ENCODE data around the gene ATG12.
A peak's percentile ranks its signal among the peaks of the same experiment; 100 is the strongest.

DNA sequence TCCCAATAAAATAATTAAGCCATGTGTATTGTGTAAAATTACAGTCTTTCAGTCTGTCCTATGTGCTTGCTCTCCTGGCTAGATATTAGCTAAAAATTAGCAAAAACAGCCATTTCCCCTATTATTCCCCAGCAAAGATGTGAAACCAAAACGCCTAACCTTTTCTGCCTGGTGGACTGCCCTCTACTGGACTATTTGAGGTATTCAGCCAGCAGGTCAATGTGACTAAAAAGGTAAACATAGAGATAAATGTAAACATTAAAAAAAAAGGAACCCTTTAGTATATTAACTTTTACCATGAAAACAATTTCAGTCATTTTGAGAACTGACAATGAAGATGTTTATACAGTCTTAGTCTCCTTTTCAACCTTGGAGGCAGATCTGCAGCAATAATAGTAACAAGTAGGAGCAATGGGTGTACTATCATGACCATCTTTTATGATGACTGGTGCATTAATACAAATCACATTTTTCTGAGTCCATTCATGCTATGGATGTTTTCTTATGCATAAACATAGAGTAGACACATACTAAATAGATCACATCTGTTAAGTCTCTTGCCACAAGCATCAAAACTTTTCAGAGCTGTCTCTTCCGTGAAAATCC lies 10.1 kb downstream of the ATG12 start:
- TF ChIP-seq CTCF (conservative IDR thresholded peaks at IDR 0.05) (peak; percentile 82), EZH2 (IDR thresholded peaks at IDR 0.05; ENCODE audit: low read depth) (no peak)

Measured in PC-9 (cell line).